Measurements from ENCODE around the gene PRPSAP1.
A peak's percentile ranks its signal among the peaks of the same experiment; 100 is the strongest.
"Not testable (repeated sequence)": the region's sequence is repeated elsewhere in the genome, so short reads cannot be mapped to it uniquely, and the experiment has no call there.

PRPSAP1 gene

GRCh38 chr17:76273445-76274111, 80.1 kb downstream of the PRPSAP1 start:
- Histone ChIP-seq H3K4me1 (peaks cover 81% of the 10 kb centered on the region), H3K9ac (0 out of 2 replicates have a peak overlapping the region, but pooled peaks have one; percentile 73), H3K27ac (peak overlapping the region; percentile 89), H3K9me3 (no peaks in the 10 kb centered on the region), H3K4me3 (no peak overlapping the region), H3K36me3 (peaks cover 24% of the 10 kb centered on the region), H4K20me1 (peaks cover 41% of the 10 kb centered on the region), H3K27me3 (no peaks in the 10 kb centered on the region), H3K4me2 (peak overlapping the region; percentile 98; the same call in 1 of the 2 replicates)
- no peak for TF ChIP-seq Cebpa-rat (IDR thresholded peaks at IDR 0.05)

- no peak for TF ChIP-seq Cebpa-rat (IDR thresholded peaks at IDR 0.05)
- Histone ChIP-seq H3K27me3 (no peaks in the 10 kb centered on the region), H4K20me1 (peaks cover 44% of the 10 kb centered on the region), H3K9ac (peak overlapping the region; percentile 73), H3K4me1 (peaks cover 87% of the 10 kb centered on the region), H3K4me2 (peak overlapping the region; percentile 98), H3K27ac (peak overlapping the region; percentile 89), H3K4me3 (peak overlapping the region; percentile 62), H3K9me3 (no peaks in the 10 kb centered on the region), H3K36me3 (peaks cover 24% of the 10 kb centered on the region)
Measured at GRCh38 chr17:76272541-76273444, 80.9 kb downstream of the PRPSAP1 start.

- H3K36me3 ChIP-seq, result peaks cover 24% of the 10 kb centered on the region
- peak overlapping the region; percentile 62 for H3K4me3 ChIP-seq
- peak overlapping the region; percentile 98 for H3K4me2 ChIP-seq
- peaks cover 44% of the 10 kb centered on the region for H4K20me1 ChIP-seq
- H3K27ac ChIP-seq, result peak overlapping the region; percentile 89
- H3K4me1 ChIP-seq, result peaks cover 95% of the 10 kb centered on the region
- H3K27me3 ChIP-seq, result no peaks in the 10 kb centered on the region
- H3K9ac ChIP-seq, result peak overlapping the region; percentile 73
- no peaks in the 10 kb centered on the region for H3K9me3 ChIP-seq
- TF ChIP-seq Cebpa-rat (IDR thresholded peaks at IDR 0.05), result no peak
Measured at GRCh38 chr17:76271669-76272540, 81.8 kb downstream of the PRPSAP1 start.

GRCh38 chr17:76270770-76271668, 82.7 kb downstream of the PRPSAP1 start:
- Histone ChIP-seq H3K4me1 (peaks cover 90% of the 10 kb centered on the region), H3K27me3 (no peaks in the 10 kb centered on the region), H3K4me2 (peak overlapping the region; percentile 98), H3K4me3 (peak overlapping the region; percentile 62), H3K9me3 (no peaks in the 10 kb centered on the region), H3K36me3 (peaks cover 24% of the 10 kb centered on the region), H3K9ac (peak overlapping the region; percentile 73), H3K27ac (peak overlapping the region; percentile 89), H4K20me1 (peaks cover 44% of the 10 kb centered on the region)
- no peak for TF ChIP-seq Cebpa-rat (IDR thresholded peaks at IDR 0.05)

GRCh38 chr17:76270127-76270592, 83.6 kb downstream of the PRPSAP1 start:
- Histone ChIP-seq H4K20me1 (peaks cover 44% of the 10 kb centered on the region), H3K9ac (peak overlapping the region; percentile 99; the same call in 1 of the 2 replicates), H3K27me3 (no peaks in the 10 kb centered on the region), H3K9me3 (no peaks in the 10 kb centered on the region), H3K27ac (peak overlapping the region; percentile 98), H3K4me1 (peaks cover 81% of the 10 kb centered on the region), H3K4me3 (no peak overlapping the region), H3K4me2 (peak overlapping the region; percentile 98), H3K36me3 (peaks cover 24% of the 10 kb centered on the region)
- TF ChIP-seq Cebpa-rat (IDR thresholded peaks at IDR 0.05), result no peak

- Histone ChIP-seq H3K27ac (peak overlapping the region; percentile 98), H3K9me3 (no peaks in the 10 kb centered on the region), H3K4me1 (peaks cover 81% of the 10 kb centered on the region), H3K4me3 (peak overlapping the region; percentile 20; the same call in 1 of the 2 replicates), H3K4me2 (peak overlapping the region; percentile 98), H3K36me3 (peaks cover 24% of the 10 kb centered on the region), H3K27me3 (no peaks in the 10 kb centered on the region), H3K9ac (peak overlapping the region; percentile 99), H4K20me1 (peaks cover 44% of the 10 kb centered on the region)
- TF ChIP-seq Cebpa-rat (IDR thresholded peaks at IDR 0.05), result no peak
Measured at GRCh38 chr17:76268991-76269981, 84.4 kb downstream of the PRPSAP1 start.

- Histone ChIP-seq H3K4me1 (peaks cover 81% of the 10 kb centered on the region), H4K20me1 (peaks cover 44% of the 10 kb centered on the region), H3K4me3 (peak overlapping the region; percentile 97), H3K27me3 (no peaks in the 10 kb centered on the region), H3K9ac (peak overlapping the region; percentile 99), H3K36me3 (peaks cover 24% of the 10 kb centered on the region), H3K27ac (peak overlapping the region; percentile 98), H3K9me3 (no peaks in the 10 kb centered on the region), H3K4me2 (peak overlapping the region; percentile 98)
- TF ChIP-seq Cebpa-rat (IDR thresholded peaks at IDR 0.05), result peak; percentile 92
Measured at GRCh38 chr17:76268015-76268749, 85.5 kb downstream of the PRPSAP1 start.

- Histone ChIP-seq H3K4me1 (peaks cover 81% of the 10 kb centered on the region), H3K4me3 (peak overlapping the region; percentile 97), H3K36me3 (peaks cover 24% of the 10 kb centered on the region), H3K27ac (peak overlapping the region; percentile 98), H3K9ac (peak overlapping the region; percentile 99), H4K20me1 (peaks cover 39% of the 10 kb centered on the region), H3K4me2 (peak overlapping the region; percentile 98)
- not testable (repeated sequence) for H3K9me3 ChIP-seq, H3K27me3 ChIP-seq
Measured at GRCh38 chr17:76267581-76268001, 86.1 kb downstream of the PRPSAP1 start.
